ENCODE measurements around the gene DCLK1. TPM values are rescaled to one million over a fixed set of nuclear protein-coding genes. Genes with fewer than 3 reads are reported as not detected.

DCLK1 gene
- total RNA-seq, 2 donors from 2014 or later = 2.6 to 8.6 TPM

DNA sequence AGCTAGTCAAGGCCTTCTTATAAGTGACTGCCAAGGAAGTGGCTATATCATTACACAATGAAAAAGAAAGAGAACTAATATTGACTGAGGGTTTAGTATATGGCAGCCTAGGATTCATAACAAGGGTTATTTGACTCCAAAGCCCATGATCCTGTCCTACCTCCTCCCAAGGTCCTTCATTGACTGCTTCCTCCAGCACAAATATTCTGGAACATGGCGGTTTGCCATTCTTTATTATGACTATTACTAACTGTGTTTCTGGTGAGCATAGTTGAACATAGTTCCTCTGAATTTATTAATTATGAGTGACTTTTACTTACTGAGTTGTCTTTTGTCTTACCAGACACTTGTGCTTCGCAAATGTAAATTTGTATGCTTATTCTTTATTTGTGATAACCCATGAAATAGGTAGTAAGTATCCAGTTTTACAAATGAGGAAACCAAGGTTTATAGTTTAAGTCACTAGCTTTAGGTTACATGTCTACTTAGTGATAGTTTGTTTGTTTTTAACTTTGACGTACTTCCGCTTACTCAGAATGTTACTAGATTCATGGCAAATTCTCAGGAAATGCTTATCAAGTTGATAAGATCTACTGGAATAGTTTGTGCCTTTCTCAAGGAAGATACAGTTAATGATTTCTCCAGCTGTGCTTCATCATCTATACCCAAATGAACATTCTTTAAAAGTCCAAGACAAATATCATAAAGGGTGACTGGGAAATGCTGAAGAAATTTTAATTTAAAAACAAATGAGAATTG lies 15.5 kb upstream of the DCLK1 start:
- Histone ChIP-seq H3K27me3 (no peaks in the 10 kb centered on the region), H3K27ac (no peak overlapping the region), H3K9me3 (no peaks in the 10 kb centered on the region), H3K36me3 (replicated peaks in 1 of 2; ENCODE audit: insufficient read depth in 1 of 2, low read depth in 2 of 2) (no peaks in the 10 kb centered on the region), H3K4me1 (no peaks in the 10 kb centered on the region), H3K4me3 (no peak overlapping the region)
- 69 to 80% methylated on average over 4 of the region's 4 CpGs for WGBS, 2 donors
- DNase-seq = no peak
- TF ChIP-seq, protein P1, sequence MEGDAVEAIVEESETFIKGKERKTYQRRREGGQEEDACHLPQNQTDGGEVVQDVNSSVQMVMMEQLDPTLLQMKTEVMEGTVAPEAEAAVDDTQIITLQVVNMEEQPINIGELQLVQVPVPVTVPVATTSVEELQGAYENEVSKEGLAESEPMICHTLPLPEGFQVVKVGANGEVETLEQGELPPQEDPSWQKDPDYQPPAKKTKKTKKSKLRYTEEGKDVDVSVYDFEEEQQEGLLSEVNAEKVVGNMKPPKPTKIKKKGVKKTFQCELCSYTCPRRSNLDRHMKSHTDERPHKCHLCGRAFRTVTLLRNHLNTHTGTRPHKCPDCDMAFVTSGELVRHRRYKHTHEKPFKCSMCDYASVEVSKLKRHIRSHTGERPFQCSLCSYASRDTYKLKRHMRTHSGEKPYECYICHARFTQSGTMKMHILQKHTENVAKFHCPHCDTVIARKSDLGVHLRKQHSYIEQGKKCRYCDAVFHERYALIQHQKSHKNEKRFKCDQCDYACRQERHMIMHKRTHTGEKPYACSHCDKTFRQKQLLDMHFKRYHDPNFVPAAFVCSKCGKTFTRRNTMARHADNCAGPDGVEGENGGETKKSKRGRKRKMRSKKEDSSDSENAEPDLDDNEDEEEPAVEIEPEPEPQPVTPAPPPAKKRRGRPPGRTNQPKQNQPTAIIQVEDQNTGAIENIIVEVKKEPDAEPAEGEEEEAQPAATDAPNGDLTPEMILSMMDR (IDR thresholded peaks at IDR 0.05) = no peak
- no peak for TF ChIP-seq POLR2A (IDR thresholded peaks at IDR 0.05)
- ATAC-seq = no peak
- intact Hi-C loops (cut with DNase I) = no loop called here

DNA sequence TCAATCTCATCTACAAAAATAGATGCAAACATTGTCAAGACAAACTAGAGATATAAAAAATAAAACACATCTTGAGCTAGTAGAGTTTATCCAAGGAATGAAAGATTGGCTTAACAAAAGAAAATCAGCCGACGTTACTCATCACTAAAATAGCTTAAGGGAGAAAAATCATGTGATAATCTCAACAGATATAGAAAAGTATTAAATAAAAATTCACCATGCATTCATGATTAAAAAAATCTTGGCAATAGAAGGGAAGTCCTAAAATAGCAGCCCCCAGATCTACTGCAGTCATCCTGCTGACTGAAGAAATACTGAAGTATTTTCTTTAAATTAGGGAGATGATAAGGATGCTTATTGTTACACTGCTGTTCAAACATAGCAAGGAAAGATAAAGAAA lies 12.6 kb upstream of the DCLK1 start:
- 69 to 86% methylated on average over 2 of the region's 2 CpGs for WGBS, 2 donors

DNA sequence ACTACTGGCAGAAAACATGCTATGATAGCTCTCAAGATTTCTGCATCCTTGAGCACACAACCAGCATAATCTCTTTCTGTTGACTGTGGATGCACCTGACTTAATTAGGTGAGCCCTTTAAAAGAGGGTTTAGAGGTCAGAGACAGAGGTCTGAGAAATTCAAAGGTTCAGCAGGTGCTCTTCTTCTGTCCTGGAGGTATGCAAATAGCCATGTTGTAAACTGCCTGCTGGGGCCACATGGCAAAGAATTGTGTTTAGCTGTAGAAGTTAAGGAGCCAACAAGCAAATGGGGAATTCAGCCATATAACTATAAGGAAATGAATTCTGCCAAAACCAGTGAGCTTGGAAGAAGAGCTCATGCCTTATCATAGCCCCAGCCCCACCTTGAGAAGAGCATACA lies 11.6 kb upstream of the DCLK1 start:
- H3K9me3 ChIP-seq = no peaks in the 10 kb centered on the region
- no peak overlapping the region for H3K27ac ChIP-seq
- TF ChIP-seq POLR2A (IDR thresholded peaks at IDR 0.05) = no peak
- TF ChIP-seq, protein P1 (IDR thresholded peaks at IDR 0.05) = no peak
- DNase-seq = no peak
- no peaks in the 10 kb centered on the region for H3K36me3 ChIP-seq (replicated peaks in 1 of 2; ENCODE audit: insufficient read depth in 1 of 2, low read depth in 2 of 2)
- no peak for ATAC-seq
- H3K27me3 ChIP-seq = no peaks in the 10 kb centered on the region
- H3K4me1 ChIP-seq = no peaks in the 10 kb centered on the region
- no peak overlapping the region for H3K4me3 ChIP-seq
- intact Hi-C loops (cut with DNase I) = no loop called here

More for the DNA sequence above, 12.6 kb upstream of the DCLK1 start:
- H3K4me3 ChIP-seq = no peak overlapping the region
- DNase-seq = no peak
- no peak for TF ChIP-seq POLR2A (IDR thresholded peaks at IDR 0.05)
- TF ChIP-seq, protein P1 (IDR thresholded peaks at IDR 0.05) = no peak
- no peak for ATAC-seq
- intact Hi-C loops (cut with DNase I) = no loop called here
- no peaks in the 10 kb centered on the region for H3K4me1 ChIP-seq
- no peaks in the 10 kb centered on the region for H3K27me3 ChIP-seq
- no peaks in the 10 kb centered on the region for H3K9me3 ChIP-seq
- no peak overlapping the region for H3K27ac ChIP-seq
- no peaks in the 10 kb centered on the region for H3K36me3 ChIP-seq (replicated peaks in 1 of 2; ENCODE audit: insufficient read depth in 1 of 2, low read depth in 2 of 2)

DNA sequence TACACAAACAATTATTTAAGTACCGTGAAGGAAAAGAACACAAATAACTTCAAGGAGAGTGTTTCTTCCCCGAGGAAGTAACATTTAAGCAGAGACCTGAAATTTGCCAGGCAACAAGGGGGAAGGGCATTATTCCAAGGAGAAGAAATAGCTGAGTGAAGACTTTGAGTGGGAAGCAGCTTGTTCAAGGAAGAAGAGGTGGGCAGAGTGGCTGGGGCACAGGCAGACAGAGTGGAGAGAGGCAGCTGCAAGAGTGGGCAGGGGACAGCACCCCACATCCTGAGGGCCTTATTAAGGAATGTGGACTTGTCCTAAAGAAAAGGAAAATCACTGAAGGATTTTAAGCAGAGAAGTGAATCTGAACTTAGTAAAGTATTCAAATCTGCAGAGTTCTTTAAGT lies 4.7 kb upstream of the DCLK1 start:
- DNase-seq (no peak), ATAC-seq (no peak)
- no peak for TF ChIP-seq POLR2A (IDR thresholded peaks at IDR 0.05)
- TF ChIP-seq, protein P1 (IDR thresholded peaks at IDR 0.05) = no peak
- no peaks in the 10 kb centered on the region for H3K36me3 ChIP-seq (replicated peaks in 1 of 2; ENCODE audit: insufficient read depth in 1 of 2, low read depth in 2 of 2)
- H3K4me1 ChIP-seq = no peaks in the 10 kb centered on the region
- H3K27ac ChIP-seq = no peak overlapping the region
- intact Hi-C loops (cut with DNase I) = no loop called here
- H3K4me3 ChIP-seq = no peak overlapping the region
- no peaks in the 10 kb centered on the region for H3K27me3 ChIP-seq
- 64 to 66% methylated on average over 2 of the region's 2 CpGs for WGBS, 2 donors
- no peaks in the 10 kb centered on the region for H3K9me3 ChIP-seq

DNA sequence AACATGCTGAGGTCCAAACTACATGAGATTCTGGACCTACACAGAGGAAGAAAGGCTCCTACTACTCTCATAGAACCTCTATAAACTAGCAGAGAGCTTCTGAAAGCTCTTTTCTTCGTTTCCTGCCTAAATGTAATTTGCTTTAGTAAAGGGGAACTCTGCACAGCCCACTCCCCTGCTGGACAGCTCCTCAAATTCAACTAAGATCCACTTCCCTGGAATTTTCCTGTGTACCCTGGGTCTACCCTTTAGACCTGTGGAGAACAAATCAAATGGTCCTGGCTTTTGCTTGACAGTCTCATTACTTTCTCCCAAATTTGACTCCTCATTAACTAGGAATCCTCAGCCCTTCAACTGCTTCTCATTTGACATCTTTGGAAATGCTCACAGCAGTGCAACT lies 3.5 kb upstream of the DCLK1 start:
- TF ChIP-seq, protein P1 (IDR thresholded peaks at IDR 0.05) = no peak
- no peak for TF ChIP-seq POLR2A (IDR thresholded peaks at IDR 0.05)
- ATAC-seq = no peak
- Histone ChIP-seq H3K4me1 (peaks cover 6% of the 10 kb centered on the region), H3K27ac (no peak overlapping the region), H3K9me3 (no peaks in the 10 kb centered on the region), H3K27me3 (no peaks in the 10 kb centered on the region), H3K4me3 (no peak overlapping the region), H3K36me3 (replicated peaks in 1 of 2; ENCODE audit: insufficient read depth in 1 of 2, low read depth in 2 of 2) (no peaks in the 10 kb centered on the region)
- no peak for DNase-seq
- WGBS, 2 donors = 37 to 53% methylated on average over 1 of the region's 1 CpG
- intact Hi-C loops (cut with DNase I) = no loop called here

Data from body of pancreas (tissue), 4 donors.